Osteocyte (in vitro differentiated cells): ENCODE results near the gene ENPP4. TPM values are rescaled to one million over a fixed set of nuclear protein-coding genes. Genes with fewer than 3 reads are reported as not detected.
"Not testable (repeated sequence)": the region's sequence is repeated elsewhere in the genome, so short reads cannot be mapped to it uniquely, and the experiment has no call there.

ENCODE experiments used
- DNase-seq: peaks from one replicate; pipeline ENCODE4 v3.0.0; 2021; ENCODE audit warnings: mixed read lengths; ENCODE audit not compliant: unreplicated experiment; ENCODE audit errors: extremely low spot score
- H3K27ac Mint-ChIP-seq: one replicate; pipeline ENCODE4 v1.8.0; 2021; ENCODE audit warnings: mild to moderate bottlenecking, mixed read lengths; ENCODE audit not compliant: unreplicated experiment
- H3K27me3 Mint-ChIP-seq: one replicate; pipeline ENCODE4 v1.8.0; 2021; ENCODE audit warnings: mixed read lengths; ENCODE audit not compliant: unreplicated experiment
- H3K36me3 Mint-ChIP-seq: one replicate; pipeline ENCODE4 v1.8.0; 2021; ENCODE audit warnings: mixed read lengths; ENCODE audit not compliant: unreplicated experiment
- H3K4me1 Mint-ChIP-seq: one replicate; pipeline ENCODE4 v1.8.0; 2021; ENCODE audit warnings: mixed read lengths; ENCODE audit not compliant: unreplicated experiment
- H3K4me3 Mint-ChIP-seq: one replicate; pipeline ENCODE4 v1.8.0; 2021; ENCODE audit warnings: mild to moderate bottlenecking, moderate library complexity, mixed read lengths; ENCODE audit not compliant: unreplicated experiment
- H3K9me3 Mint-ChIP-seq: one replicate; pipeline ENCODE4 v1.8.0; 2021; ENCODE audit warnings: mixed read lengths; ENCODE audit not compliant: unreplicated experiment
- CTCF ChIP-seq: fragments of 200-600 bp; sonication (generic); IDR thresholded peaks from 2 replicates; pipeline ENCODE4 v1.5.0; 2021; ENCODE audit warnings: antibody characterized with exemption, mild to moderate bottlenecking, moderate library complexity
- long read RNA-seq: library from polyadenylated mRNA; unstranded; transcript quantifications from one replicate; pipeline ENCODE4 v2.0.0, GENCODE V29; 2021
- total RNA-seq: library from RNA; stranded (reverse); gene quantifications from 2 replicates; pipeline ENCODE4 v1.2.1, GENCODE V29; 2021

The ENPP4 gene
- 0.18 and 0.27 TPM in 2 replicates for total RNA-seq
- long read RNA-seq, result 0 reads

GRCh38 chr6:46129629-46130511, at the start of gene ENPP4:
Gene ENPP4, plus strand, starts transcription at chr6:46129989. Its CDS starts 9,595 bp downstream, at chr6:46139584.
- Mint-ChIP-seq H3K9me3 (no peaks in the 10 kb centered on the region), H3K27me3 (peaks cover 52% of the 10 kb centered on the region), H3K36me3 (no peaks in the 10 kb centered on the region), H3K27ac (no peak within 1 kb of the TSS), H3K4me1 (peaks cover 7% of the 10 kb centered on the region), H3K4me3 (peak within 1 kb of the TSS; percentile 69)
- DNase-seq, result peak; percentile 87
- TF ChIP-seq CTCF, result no peak

- Mint-ChIP-seq H3K4me1 (no peaks in the 10 kb centered on the region), H3K9me3 (no peaks in the 10 kb centered on the region), H3K4me3 (no peak overlapping the region), H3K36me3 (no peaks in the 10 kb centered on the region), H3K27me3 (peaks cover 30% of the 10 kb centered on the region), H3K27ac (no peak overlapping the region)
- DNase-seq, result no peak
- no peak for TF ChIP-seq CTCF
Observed at GRCh38 chr6:46080111-46080510, 49.7 kb upstream of the ENPP4 start.

GRCh38 chr6:46085688-46086087, 44.1 kb upstream of the ENPP4 start:
- H3K36me3 Mint-ChIP-seq, H3K4me3 Mint-ChIP-seq, H3K9me3 Mint-ChIP-seq, DNase-seq, H3K4me1 Mint-ChIP-seq, H3K27ac Mint-ChIP-seq: not testable (repeated sequence)
- peaks cover 42% of the 10 kb centered on the region for H3K27me3 Mint-ChIP-seq

GRCh38 chr6:46090115-46091079, 39.4 kb upstream of the ENPP4 start:
- peak; percentile 83 for TF ChIP-seq CTCF
- peaks cover 56% of the 10 kb centered on the region for H3K27me3 Mint-ChIP-seq
- no peak overlapping the region for H3K4me3 Mint-ChIP-seq
- H3K27ac Mint-ChIP-seq, result no peak overlapping the region
- no peaks in the 10 kb centered on the region for H3K36me3 Mint-ChIP-seq
- H3K4me1 Mint-ChIP-seq, result no peaks in the 10 kb centered on the region
- DNase-seq, result no peak
- peaks cover 15% of the 10 kb centered on the region for H3K9me3 Mint-ChIP-seq

- no peak overlapping the region for H3K4me3 Mint-ChIP-seq
- H3K4me1 Mint-ChIP-seq, result no peaks in the 10 kb centered on the region
- peaks cover 58% of the 10 kb centered on the region for H3K27me3 Mint-ChIP-seq
- H3K9me3 Mint-ChIP-seq, result peaks cover 17% of the 10 kb centered on the region
- H3K36me3 Mint-ChIP-seq, result no peaks in the 10 kb centered on the region
- TF ChIP-seq CTCF, result no peak
- H3K27ac Mint-ChIP-seq, result no peak overlapping the region
- no peak for DNase-seq
Observed at GRCh38 chr6:46091080-46091478, 38.7 kb upstream of the ENPP4 start.
